Fibroblast of lung (primary cell): Measurements from ENCODE around the gene DNAAF3.

Experiments used
- CTCF ChIP-seq, 2 donors: IDR thresholded peaks in 1 of 2; conservative IDR thresholded peaks in 1 of 2; 1 replicate in 1 of 2; 2 replicates in 1 of 2; pipeline ENCODE4 v1.5.1; 2011 to 2012; ENCODE audit warnings: low read length in 2 of 2, control low read depth in 1 of 2, inconsistent platforms in 1 of 2, low read depth in 1 of 2, mild to moderate bottlenecking in 1 of 2
- EZH2 ChIP-seq: IDR thresholded peaks from 2 replicates; pipeline ENCODE4 v1.5.1; 2012; ENCODE audit warnings: low read length, control low read depth, mild to moderate bottlenecking; ENCODE audit errors: missing control alignments

GRCh38 chr19:55109527-55110291 is 56.7 kb downstream of the DNAAF3 start:
- no peak for TF ChIP-seq CTCF (conservative IDR thresholded peaks at IDR 0.05 in 1 of 2, IDR thresholded peaks at IDR 0.05 in 1 of 2; ENCODE audit: low read depth in 1 of 2, low read length in 2 of 2)
- TF ChIP-seq EZH2, result no peak
